Left ventricle myocardium inferior (tissue), 1 donor: ENCODE results near the gene RDH5. TPM values are rescaled to one million over a fixed set of nuclear protein-coding genes. Genes with fewer than 3 reads are reported as not detected.
"Not testable (repeated sequence)": the region's sequence is repeated elsewhere in the genome, so short reads cannot be mapped to it uniquely, and the experiment has no call there.

Experiments
- DNase-seq: peaks from one replicate; pipeline ENCODE4 v3.0.0-alpha.2; 2020
- H3K27ac ChIP-seq: fragments of 200-600 bp; replicated peaks from 2 replicates; pipeline ENCODE4 v1.8.0; 2021
- H3K27me3 ChIP-seq: fragments of 200-600 bp; 2 replicates; pipeline ENCODE4 v1.8.0; 2021; ENCODE audit warnings: low read depth
- H3K36me3 ChIP-seq: fragments of 200-600 bp; 2 replicates; pipeline ENCODE4 v1.8.0; 2021
- H3K4me1 ChIP-seq: fragments of 200-600 bp; 2 replicates; pipeline ENCODE4 v1.8.0; 2021
- H3K4me3 ChIP-seq: fragments of 200-600 bp; 2 replicates; pipeline ENCODE4 v1.8.0; 2021; ENCODE audit warnings: mild to moderate bottlenecking, moderate library complexity
- H3K9me3 ChIP-seq: fragments of 200-600 bp; replicated peaks from 2 replicates; pipeline ENCODE4 v1.8.0; 2021
- intact Hi-C: fragments of 100-400 bp; cut with micrococcal nuclease; formaldehyde crosslinking; loops from one replicate; pipeline ENCODE4 v1.11.0; 2022
- total RNA-seq: library from RNA; stranded (reverse); fragmentation: NEBNext Ultra II Directional; extraction: Animal tissue kit (Norgen Biotek cat#: 25700); gene quantifications from one replicate; pipeline ENCODE4 v1.2.1, GENCODE V29; 2021
- TF ChIP-seq, protein P1 (sequence below): fragments of 200-600 bp; IDR thresholded peaks from 2 replicates; pipeline ENCODE4 v1.8.0; 2021; ENCODE audit warnings: antibody characterized with exemption, mild to moderate bottlenecking, borderline replicate concordance
- donor health status: DM: no; HTN: yes; CAD: no; lungs with severe emphysema.

RDH5 gene
- total RNA-seq, 1 donor from 2014 or later, result 12.2 TPM

DNA sequence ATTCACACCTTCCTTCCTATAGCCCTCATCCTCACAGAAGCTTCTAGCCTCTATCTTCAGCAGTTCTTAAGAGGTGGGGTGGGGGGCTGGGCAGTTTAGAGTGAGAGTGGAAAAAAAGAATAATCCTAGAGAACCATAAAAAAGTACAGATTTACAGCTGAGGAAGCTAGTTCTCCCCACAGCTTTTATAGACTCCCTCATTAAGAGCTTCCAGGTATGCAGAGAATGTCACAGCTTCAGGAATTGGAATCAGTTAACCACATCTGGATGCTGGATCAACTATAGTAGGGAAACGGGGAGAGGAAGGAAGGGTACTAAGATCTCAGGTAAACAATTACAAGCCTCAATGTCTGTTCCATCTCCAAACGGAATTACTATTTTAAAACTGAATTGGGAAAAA, 35.1 kb downstream of the RDH5 start:
- no peaks in the 10 kb centered on the region for H3K9me3 ChIP-seq
- no peak overlapping the region for H3K4me3 ChIP-seq
- peaks cover 88% of the 10 kb centered on the region for H3K36me3 ChIP-seq
- H3K27me3 ChIP-seq, result no peaks in the 10 kb centered on the region
- TF ChIP-seq, protein P1, sequence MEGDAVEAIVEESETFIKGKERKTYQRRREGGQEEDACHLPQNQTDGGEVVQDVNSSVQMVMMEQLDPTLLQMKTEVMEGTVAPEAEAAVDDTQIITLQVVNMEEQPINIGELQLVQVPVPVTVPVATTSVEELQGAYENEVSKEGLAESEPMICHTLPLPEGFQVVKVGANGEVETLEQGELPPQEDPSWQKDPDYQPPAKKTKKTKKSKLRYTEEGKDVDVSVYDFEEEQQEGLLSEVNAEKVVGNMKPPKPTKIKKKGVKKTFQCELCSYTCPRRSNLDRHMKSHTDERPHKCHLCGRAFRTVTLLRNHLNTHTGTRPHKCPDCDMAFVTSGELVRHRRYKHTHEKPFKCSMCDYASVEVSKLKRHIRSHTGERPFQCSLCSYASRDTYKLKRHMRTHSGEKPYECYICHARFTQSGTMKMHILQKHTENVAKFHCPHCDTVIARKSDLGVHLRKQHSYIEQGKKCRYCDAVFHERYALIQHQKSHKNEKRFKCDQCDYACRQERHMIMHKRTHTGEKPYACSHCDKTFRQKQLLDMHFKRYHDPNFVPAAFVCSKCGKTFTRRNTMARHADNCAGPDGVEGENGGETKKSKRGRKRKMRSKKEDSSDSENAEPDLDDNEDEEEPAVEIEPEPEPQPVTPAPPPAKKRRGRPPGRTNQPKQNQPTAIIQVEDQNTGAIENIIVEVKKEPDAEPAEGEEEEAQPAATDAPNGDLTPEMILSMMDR, result no peak
- intact Hi-C loops, result no loop called here
- no peak overlapping the region for H3K27ac ChIP-seq
- DNase-seq, result no peak
- no peaks in the 10 kb centered on the region for H3K4me1 ChIP-seq

DNA sequence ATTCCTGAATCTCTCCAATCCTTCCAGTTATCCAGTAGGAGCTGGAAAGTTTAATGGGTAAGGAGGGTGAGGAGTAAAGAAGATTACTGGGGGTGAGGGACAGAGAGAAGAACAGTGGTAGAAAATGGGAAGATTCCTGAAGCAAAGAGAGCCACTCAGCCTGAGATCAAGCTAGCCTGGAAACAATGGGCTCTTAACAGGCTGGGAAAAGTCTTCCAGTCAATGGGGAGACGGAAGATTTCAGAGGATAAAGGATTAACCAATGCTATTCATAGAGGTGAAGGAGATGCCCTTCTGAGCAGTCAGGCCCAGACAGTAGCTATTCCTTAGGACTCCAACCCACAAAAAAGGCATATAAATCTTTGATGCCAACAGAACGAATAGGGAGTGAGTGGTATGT, 37.5 kb downstream of the RDH5 start:
- H3K9me3 ChIP-seq, result no peaks in the 10 kb centered on the region

DNA sequence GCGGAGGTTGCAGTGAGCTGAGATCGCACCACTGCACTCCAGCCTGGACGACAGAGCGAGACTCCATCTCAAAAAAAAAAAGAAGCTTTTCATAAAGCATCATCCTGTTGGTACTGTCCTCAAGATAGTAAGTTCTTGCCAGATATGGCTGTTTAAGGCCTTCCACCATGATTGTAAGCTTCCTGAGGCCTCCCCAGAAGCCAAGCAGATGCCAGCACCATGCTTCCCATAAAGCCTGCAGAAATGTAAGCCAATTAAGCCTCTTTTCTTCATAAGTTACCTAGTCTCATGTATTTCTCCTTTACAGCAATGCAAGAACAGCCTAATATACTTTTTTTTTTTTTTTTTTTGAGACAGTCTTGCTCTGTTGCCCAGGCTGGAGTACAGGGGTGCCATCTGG, 38.4 kb downstream of the RDH5 start:
- intact Hi-C loops, H3K4me3 ChIP-seq, H3K27ac ChIP-seq, H3K9me3 ChIP-seq, DNase-seq, H3K4me1 ChIP-seq, H3K27me3 ChIP-seq: not testable (repeated sequence)
- H3K36me3 ChIP-seq, result peaks cover 79% of the 10 kb centered on the region

More for the DNA sequence above, 37.5 kb downstream of the RDH5 start:
- Histone ChIP-seq H3K4me1 (no peaks in the 10 kb centered on the region), H3K4me3 (no peak overlapping the region), H3K27ac (no peak overlapping the region), H3K27me3 (no peaks in the 10 kb centered on the region), H3K36me3 (peaks cover 81% of the 10 kb centered on the region)
- DNase-seq, result no peak
- intact Hi-C loops, result no loop called here
- TF ChIP-seq, protein P1, result no peak

DNA sequence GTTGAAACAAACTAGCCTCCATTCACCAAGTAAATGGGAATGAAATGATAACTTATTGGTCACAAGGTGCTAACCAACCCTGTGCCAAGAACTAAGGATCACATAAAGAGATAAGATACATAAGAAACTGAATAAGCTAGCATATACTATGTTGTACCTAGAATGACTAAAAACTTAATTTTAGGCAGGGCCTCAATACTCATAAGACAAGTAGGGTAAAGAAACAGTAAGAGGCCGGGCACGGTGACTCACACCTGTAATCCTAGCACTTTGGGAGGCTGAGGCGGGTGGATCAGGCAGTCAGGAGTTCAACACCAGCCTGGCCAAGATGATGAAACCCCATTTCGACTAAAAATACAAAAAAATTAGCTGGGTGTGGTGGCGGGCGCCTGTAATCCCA, 40.5 kb downstream of the RDH5 start:
- no peaks in the 10 kb centered on the region for H3K9me3 ChIP-seq
- no peak overlapping the region for H3K27ac ChIP-seq
- H3K4me3 ChIP-seq, result no peak overlapping the region
- peaks cover 62% of the 10 kb centered on the region for H3K36me3 ChIP-seq
- no peaks in the 10 kb centered on the region for H3K27me3 ChIP-seq
- TF ChIP-seq, protein P1, result no peak
- DNase-seq, result no peak
- no peaks in the 10 kb centered on the region for H3K4me1 ChIP-seq
- intact Hi-C loops, result no loop called here

DNA sequence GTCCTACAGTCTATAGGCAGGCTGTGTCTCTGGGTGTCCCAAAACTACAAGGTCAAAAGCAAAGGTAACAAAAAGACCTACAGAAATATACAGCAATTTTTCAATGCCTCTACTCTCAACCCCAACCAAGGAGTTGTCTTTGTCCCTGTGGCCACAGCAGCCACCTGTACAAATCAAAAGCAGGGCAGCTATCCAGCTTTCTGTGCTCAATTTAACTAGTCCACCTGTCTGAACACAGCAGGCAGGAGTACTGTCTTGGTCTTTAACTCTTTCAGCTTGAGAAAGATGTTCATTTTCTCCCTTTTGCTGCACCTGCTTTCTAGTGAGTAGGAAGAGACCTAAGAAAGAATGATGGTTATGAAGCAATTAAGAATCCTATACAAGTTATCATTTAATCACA, 42.5 kb downstream of the RDH5 start:
- intact Hi-C loops, result no loop called here
- Histone ChIP-seq H3K36me3 (peaks cover 49% of the 10 kb centered on the region), H3K4me1 (no peaks in the 10 kb centered on the region), H3K27me3 (no peaks in the 10 kb centered on the region), H3K9me3 (no peaks in the 10 kb centered on the region), H3K4me3 (no peak overlapping the region), H3K27ac (no peak overlapping the region)
- no peak for DNase-seq
- TF ChIP-seq, protein P1, result no peak

DNA sequence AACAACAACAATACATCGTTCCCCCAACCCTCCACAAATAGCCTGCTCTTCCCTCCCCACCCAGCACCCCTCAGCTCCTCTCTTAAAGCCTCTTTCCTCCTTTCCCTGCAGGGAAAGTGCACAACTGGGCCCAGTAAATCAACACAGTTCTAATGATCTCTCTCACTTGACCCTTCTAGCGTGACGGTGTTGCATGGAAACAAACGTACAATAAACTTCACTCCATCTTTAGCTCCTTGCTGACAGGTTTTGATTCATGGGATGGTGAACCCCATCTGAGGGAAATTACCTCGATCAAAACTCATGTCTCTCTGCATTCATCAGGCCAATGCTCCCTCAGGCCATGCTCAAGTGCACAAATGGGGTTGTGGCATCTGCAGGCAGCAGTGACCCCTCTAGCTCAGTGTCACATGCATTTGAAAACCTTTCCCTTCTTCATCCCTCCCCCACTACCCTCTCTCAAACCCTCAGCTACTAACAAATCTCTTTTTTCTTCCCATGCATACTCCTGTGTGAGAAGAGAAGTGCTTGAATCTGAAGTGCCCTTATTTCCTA, 45.6 kb downstream of the RDH5 start:
- Histone ChIP-seq H3K4me1 (no peaks in the 10 kb centered on the region), H3K27me3 (no peaks in the 10 kb centered on the region), H3K9me3 (no peaks in the 10 kb centered on the region), H3K4me3 (no peak overlapping the region), H3K36me3 (peaks cover 28% of the 10 kb centered on the region), H3K27ac (no peak overlapping the region)
- DNase-seq, result no peak
- TF ChIP-seq, protein P1, result no peak
- intact Hi-C loops, result no loop called here
